K562 (cell line): ENCODE data around the gene ADM5. TPM values are rescaled to one million over a fixed set of nuclear protein-coding genes. Genes with fewer than 3 reads are reported as not detected.

Experiments
- ARID2 ChIP-seq: fragments of 450-650 bp; IDR thresholded peaks from 2 replicates; pipeline ENCODE4 v1.6.1; 2017; ENCODE audit warnings: antibody characterized with exemption, mild to moderate bottlenecking
- CTBP1 ChIP-seq: fragments of 450-650 bp; IDR thresholded peaks from 2 replicates; pipeline ENCODE4 v1.6.1; 2016; ENCODE audit warnings: borderline replicate concordance
- DDX20 ChIP-seq: fragments of 450-650 bp; IDR thresholded peaks from 2 replicates; pipeline ENCODE4 v1.6.1; 2016; ENCODE audit warnings: missing genetic modification characterization, low read depth, mild to moderate bottlenecking, missing compliant biosample characterization, moderate library complexity
- ETV1 ChIP-seq: fragments of 450-650 bp; conservative IDR thresholded peaks from 2 replicates; pipeline ENCODE4 v1.6.1; 2016; ENCODE audit warnings: missing genetic modification characterization, control low read depth, low read depth, missing compliant biosample characterization
- GABPB2 ChIP-seq: fragments of 250-450 bp; sonication (Bioruptor Pico); conservative IDR thresholded peaks from 2 replicates; pipeline ENCODE4 v1.5.1; 2021; ENCODE audit warnings: mild to moderate bottlenecking
- HMG20A ChIP-seq: fragments of 450-650 bp; formaldehyde crosslinking; conservative IDR thresholded peaks from 2 replicates; pipeline ENCODE4 v1.4.0; 2020; ENCODE audit warnings: mild to moderate bottlenecking, mixed read lengths
- HMGN3 ChIP-seq: IDR thresholded peaks from 2 replicates; pipeline ENCODE4 v1.6.1; 2011; ENCODE audit warnings: borderline replicate concordance, low read depth, mild to moderate bottlenecking, mixed read lengths, low read length; ENCODE audit not compliant: insufficient read length; ENCODE audit errors: extremely low read depth
- KDM2B ChIP-seq: fragments of 250-450 bp; sonication (Bioruptor Pico); IDR thresholded peaks from 2 replicates; pipeline ENCODE4 v1.8.0; 2021; ENCODE audit warnings: mild to moderate bottlenecking, moderate library complexity
- MECOM ChIP-seq: fragments of 250-450 bp; sonication (Bioruptor Pico); IDR thresholded peaks from 2 replicates; pipeline ENCODE4 v1.8.0; 2022; ENCODE audit warnings: inconsistent platforms
- SAP30 ChIP-seq: fragments of 200-600 bp; sonication (generic); IDR thresholded peaks from 2 replicates; pipeline ENCODE4 v1.6.1; 2012; ENCODE audit warnings: borderline replicate concordance, low read depth, mild to moderate bottlenecking, moderate library complexity, low read length, control low read depth, inconsistent platforms; ENCODE audit not compliant: insufficient read depth, poor library complexity, severe bottlenecking
- TEAD4 ChIP-seq, 2 experiments: sonication (generic) in 1 of 2; formaldehyde crosslinking in 1 of 2; IDR thresholded peaks; 2 replicates each; pipeline versions ENCODE4 v1.6.1 to v1.8.0; 2012 to 2022; ENCODE audit warnings: borderline replicate concordance in 1 of 2, inconsistent platforms in 1 of 2, low read length in 1 of 2, mild to moderate bottlenecking in 1 of 2, missing genetic modification reagents in 1 of 2
- TOE1 ChIP-seq, 2 experiments: fragments of 450-650 bp in 1 of 2; sonication (generic) in 1 of 2; formaldehyde crosslinking in 1 of 2; IDR thresholded peaks; 2 replicates each; pipeline versions ENCODE4 v1.7.1 to v1.8.0; 2016 to 2022; ENCODE audit warnings: borderline replicate concordance in 2 of 2, mild to moderate bottlenecking in 2 of 2, antibody characterized with exemption in 1 of 2, inconsistent platforms in 1 of 2, low read depth in 1 of 2, missing genetic modification reagents in 1 of 2, moderate library complexity in 1 of 2
- YBX1 ChIP-seq: fragments of 450-650 bp; IDR thresholded peaks from 2 replicates; pipeline ENCODE4 v1.7.1; 2016; ENCODE audit warnings: mild to moderate bottlenecking
- ZNF12 ChIP-seq: sonication (generic); formaldehyde crosslinking; IDR thresholded peaks from 2 replicates; pipeline ENCODE4 v1.4.0; 2020; ENCODE audit warnings: mild to moderate bottlenecking, missing genetic modification reagents
- polyA plus RNA-seq, 8 experiments: library from polyadenylated mRNA; depleted of rRNA in 4 of 8; stranded (reverse) in 5 of 8; unstranded in 3 of 8; fragments of >200 nt; fragmentation: Nextera tagmentation in 2 of 8; fragmentation: Illumina TruSeq in 1 of 8; extraction: Ambion mirVana in 2 of 8; extraction: Trizol in 1 of 8; gene quantifications; 2 replicates each; pipeline versions ENCODE4 v1.2.1 to v1.2.3, GENCODE V29; 2011 to 2014; ENCODE audit warnings: inconsistent platforms in 1 of 8, missing spikeins in 1 of 8
- total RNA-seq, 7 experiments: library from RNA; depleted of rRNA in 6 of 7; stranded (reverse); fragments of >200 nt in 6 of 7; fragmentation: Illumina TruSeq in 2 of 7; extraction: Trizol in 2 of 7; gene quantifications; 2 replicates each; pipeline versions ENCODE4 v1.2.1 to v1.2.3, GENCODE V29; 2011 to 2021; ENCODE audit warnings: low replicate concordance in 1 of 7
- TF ChIP-seq, protein P1 (sequence below): fragments of 450-650 bp; formaldehyde crosslinking; IDR thresholded peaks from 2 replicates; pipeline ENCODE4 v1.4.0; 2022; ENCODE audit warnings: missing genetic modification characterization
- TF ChIP-seq, protein P2 (sequence below): sonication (generic); formaldehyde crosslinking; IDR thresholded peaks from 2 replicates; pipeline ENCODE4 v1.8.0; 2022; ENCODE audit warnings: missing genetic modification reagents, mild to moderate bottlenecking, moderate library complexity, borderline replicate concordance
- TF ChIP-seq, protein P3 (sequence below): sonication (generic); formaldehyde crosslinking; IDR thresholded peaks from 2 replicates; pipeline ENCODE4 v1.8.0; 2022; ENCODE audit warnings: missing genetic modification reagents, mild to moderate bottlenecking, borderline replicate concordance
- TF ChIP-seq, protein P4 (sequence below): sonication (generic); formaldehyde crosslinking; IDR thresholded peaks from 2 replicates; pipeline ENCODE4 v1.8.1; 2023; ENCODE audit warnings: missing genetic modification reagents, mild to moderate bottlenecking, borderline replicate concordance

Gene ADM5
- total and polyA plus RNA-seq, 9 of the 15 experiments (the other 6 are each of a cell fraction or from before 2014, with no cell fraction given), result 0.13 to 8.4 (median 2.0) TPM; not detected in 1

DNA sequence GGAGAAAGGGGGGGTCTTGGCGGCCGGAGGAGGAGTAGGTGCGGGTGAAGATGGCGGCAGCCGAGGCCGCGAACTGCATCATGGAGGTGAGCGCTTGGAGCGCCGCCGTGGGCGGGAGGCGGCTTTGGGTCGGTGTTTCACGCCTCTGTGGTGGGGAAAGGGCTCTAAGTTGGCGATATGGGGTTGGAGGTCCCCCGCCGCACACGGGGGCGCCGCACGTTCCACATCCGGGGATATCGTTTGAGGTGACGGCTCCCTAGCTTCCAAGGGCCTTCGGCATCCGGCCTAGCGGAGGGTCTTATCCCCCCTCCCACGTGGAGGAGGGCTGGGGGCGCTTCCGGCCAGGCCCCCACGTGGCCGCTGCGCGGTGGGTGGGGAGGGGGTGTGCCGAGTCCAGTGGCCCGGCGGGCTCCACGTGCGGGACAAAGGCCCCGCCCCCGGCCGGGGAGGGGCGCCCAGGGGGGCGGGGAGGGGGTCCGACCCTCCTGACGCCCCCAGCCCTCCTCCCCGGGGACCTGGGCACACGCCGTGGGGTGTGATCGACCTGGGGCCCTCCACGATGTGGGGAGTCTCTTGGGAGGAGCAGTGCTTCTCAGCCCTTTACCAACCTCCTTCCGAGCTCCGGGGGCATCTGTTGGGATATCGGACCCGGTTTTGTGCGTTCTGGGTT, 12.0 kb upstream of the ADM5 start, which contains the start of gene PRMT1 (continued):
- TF ChIP-seq SAP30, result peak; percentile 97
- TF ChIP-seq KDM2B, result no peak
- no peak for TF ChIP-seq YBX1
- TF ChIP-seq HMG20A, result no peak
- no peak for TF ChIP-seq ARID2
- TF ChIP-seq, protein P1, sequence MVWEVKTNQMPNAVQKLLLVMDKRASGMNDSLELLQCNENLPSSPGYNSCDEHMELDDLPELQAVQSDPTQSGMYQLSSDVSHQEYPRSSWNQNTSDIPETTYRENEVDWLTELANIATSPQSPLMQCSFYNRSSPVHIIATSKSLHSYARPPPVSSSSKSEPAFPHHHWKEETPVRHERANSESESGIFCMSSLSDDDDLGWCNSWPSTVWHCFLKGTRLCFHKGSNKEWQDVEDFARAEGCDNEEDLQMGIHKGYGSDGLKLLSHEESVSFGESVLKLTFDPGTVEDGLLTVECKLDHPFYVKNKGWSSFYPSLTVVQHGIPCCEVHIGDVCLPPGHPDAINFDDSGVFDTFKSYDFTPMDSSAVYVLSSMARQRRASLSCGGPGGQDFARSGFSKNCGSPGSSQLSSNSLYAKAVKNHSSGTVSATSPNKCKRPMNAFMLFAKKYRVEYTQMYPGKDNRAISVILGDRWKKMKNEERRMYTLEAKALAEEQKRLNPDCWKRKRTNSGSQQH (CRISPR knock-in tag), result 0 out of 2 replicates have a peak, but pooled peaks have one; percentile 45
- TF ChIP-seq, protein P2, sequence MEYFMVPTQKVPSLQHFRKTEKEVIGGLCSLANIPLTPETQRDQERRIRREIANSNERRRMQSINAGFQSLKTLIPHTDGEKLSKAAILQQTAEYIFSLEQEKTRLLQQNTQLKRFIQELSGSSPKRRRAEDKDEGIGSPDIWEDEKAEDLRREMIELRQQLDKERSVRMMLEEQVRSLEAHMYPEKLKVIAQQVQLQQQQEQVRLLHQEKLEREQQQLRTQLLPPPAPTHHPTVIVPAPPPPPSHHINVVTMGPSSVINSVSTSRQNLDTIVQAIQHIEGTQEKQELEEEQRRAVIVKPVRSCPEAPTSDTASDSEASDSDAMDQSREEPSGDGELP, result no peak; the same call in 1 of the 2 replicates
- TF ChIP-seq TEAD4 (IDR thresholded peaks at IDR 0.05; ENCODE audit: low read length), result no peak
- TF ChIP-seq TEAD4 (CRISPR knock-in tag; IDR thresholded peaks at IDR 0.05; ENCODE audit: borderline replicate concordance), result no peak
- TF ChIP-seq HMGN3, result peak; percentile 76
- TF ChIP-seq DDX20 (tag), result no peak
- TF ChIP-seq ZNF12 (CRISPR knock-in tag), result no peak
- TF ChIP-seq GABPB2 (CRISPR knock-in tag), result no peak
- no peak for TF ChIP-seq MECOM
- TF ChIP-seq, protein P3, sequence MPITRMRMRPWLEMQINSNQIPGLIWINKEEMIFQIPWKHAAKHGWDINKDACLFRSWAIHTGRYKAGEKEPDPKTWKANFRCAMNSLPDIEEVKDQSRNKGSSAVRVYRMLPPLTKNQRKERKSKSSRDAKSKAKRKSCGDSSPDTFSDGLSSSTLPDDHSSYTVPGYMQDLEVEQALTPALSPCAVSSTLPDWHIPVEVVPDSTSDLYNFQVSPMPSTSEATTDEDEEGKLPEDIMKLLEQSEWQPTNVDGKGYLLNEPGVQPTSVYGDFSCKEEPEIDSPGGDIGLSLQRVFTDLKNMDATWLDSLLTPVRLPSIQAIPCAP, result no peak
- TF ChIP-seq CTBP1, result 0 out of 2 replicates have a peak, but pooled peaks have one; percentile 17
- TF ChIP-seq, protein P4, sequence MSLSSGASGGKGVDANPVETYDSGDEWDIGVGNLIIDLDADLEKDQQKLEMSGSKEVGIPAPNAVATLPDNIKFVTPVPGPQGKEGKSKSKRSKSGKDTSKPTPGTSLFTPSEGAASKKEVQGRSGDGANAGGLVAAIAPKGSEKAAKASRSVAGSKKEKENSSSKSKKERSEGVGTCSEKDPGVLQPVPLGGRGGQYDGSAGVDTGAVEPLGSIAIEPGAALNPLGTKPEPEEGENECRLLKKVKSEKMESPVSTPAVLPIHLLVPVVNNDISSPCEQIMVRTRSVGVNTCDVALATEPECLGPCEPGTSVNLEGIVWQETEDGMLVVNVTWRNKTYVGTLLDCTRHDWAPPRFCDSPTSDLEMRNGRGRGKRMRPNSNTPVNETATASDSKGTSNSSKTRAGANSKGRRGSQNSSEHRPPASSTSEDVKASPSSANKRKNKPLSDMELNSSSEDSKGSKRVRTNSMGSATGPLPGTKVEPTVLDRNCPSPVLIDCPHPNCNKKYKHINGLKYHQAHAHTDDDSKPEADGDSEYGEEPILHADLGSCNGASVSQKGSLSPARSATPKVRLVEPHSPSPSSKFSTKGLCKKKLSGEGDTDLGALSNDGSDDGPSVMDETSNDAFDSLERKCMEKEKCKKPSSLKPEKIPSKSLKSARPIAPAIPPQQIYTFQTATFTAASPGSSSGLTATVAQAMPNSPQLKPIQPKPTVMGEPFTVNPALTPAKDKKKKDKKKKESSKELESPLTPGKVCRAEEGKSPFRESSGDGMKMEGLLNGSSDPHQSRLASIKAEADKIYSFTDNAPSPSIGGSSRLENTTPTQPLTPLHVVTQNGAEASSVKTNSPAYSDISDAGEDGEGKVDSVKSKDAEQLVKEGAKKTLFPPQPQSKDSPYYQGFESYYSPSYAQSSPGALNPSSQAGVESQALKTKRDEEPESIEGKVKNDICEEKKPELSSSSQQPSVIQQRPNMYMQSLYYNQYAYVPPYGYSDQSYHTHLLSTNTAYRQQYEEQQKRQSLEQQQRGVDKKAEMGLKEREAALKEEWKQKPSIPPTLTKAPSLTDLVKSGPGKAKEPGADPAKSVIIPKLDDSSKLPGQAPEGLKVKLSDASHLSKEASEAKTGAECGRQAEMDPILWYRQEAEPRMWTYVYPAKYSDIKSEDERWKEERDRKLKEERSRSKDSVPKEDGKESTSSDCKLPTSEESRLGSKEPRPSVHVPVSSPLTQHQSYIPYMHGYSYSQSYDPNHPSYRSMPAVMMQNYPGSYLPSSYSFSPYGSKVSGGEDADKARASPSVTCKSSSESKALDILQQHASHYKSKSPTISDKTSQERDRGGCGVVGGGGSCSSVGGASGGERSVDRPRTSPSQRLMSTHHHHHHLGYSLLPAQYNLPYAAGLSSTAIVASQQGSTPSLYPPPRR (CRISPR knock-in tag), result no peak
- peak; percentile 17; the same call in 1 of the 2 replicates for TF ChIP-seq TOE1 (IDR thresholded peaks at IDR 0.05; ENCODE audit: borderline replicate concordance)
- no peak for TF ChIP-seq TOE1 (CRISPR knock-in tag; IDR thresholded peaks at IDR 0.05; ENCODE audit: borderline replicate concordance, low read depth)
- peak; percentile 90 for TF ChIP-seq ETV1 (tag)
